ENCODE results near the gene AMDHD1.

The AMDHD1 gene

GRCh38 chr12:95943330-95943842 lies at the start of gene AMDHD1:
AMDHD1 (plus strand) TSS chr12:95943331; CDS start chr12:95943399, 68 bp downstream.
- no peak for FAIRE-seq

GRCh38 chr12:95896846-95897245 lies 46.3 kb upstream of the AMDHD1 start:
- DNase-seq (ENCODE audit: low spot score): no peak
- no peak for FAIRE-seq

More at GRCh38 chr12:95943330-95943842, at the start of gene AMDHD1:
- no peak for DNase-seq (ENCODE audit: low spot score)

GRCh38 chr12:95898081-95898480 lies 45.0 kb upstream of the AMDHD1 start:
- FAIRE-seq (no peak), DNase-seq (ENCODE audit: low spot score) (no peak)

- FAIRE-seq (no peak), DNase-seq (ENCODE audit: low spot score) (no peak)
Observed at GRCh38 chr12:95908573-95908972, 34.6 kb upstream of the AMDHD1 start.

- DNase-seq (ENCODE audit: low spot score) (no peak), FAIRE-seq (no peak)
Observed at GRCh38 chr12:95909871-95910270, 33.3 kb upstream of the AMDHD1 start.

- no peak for FAIRE-seq
Observed at GRCh38 chr12:95918194-95918993, 24.7 kb upstream of the AMDHD1 start.

GRCh38 chr12:95919110-95919509 lies 24.0 kb upstream of the AMDHD1 start:
- DNase-seq (ENCODE audit: low spot score) (no peak), FAIRE-seq (no peak)

More at GRCh38 chr12:95918194-95918993, 24.7 kb upstream of the AMDHD1 start:
- peak; percentile 42 for DNase-seq (ENCODE audit: low spot score)

- FAIRE-seq: no peak
- no peak for DNase-seq (ENCODE audit: low spot score)
Observed at GRCh38 chr12:95922231-95922630, 20.9 kb upstream of the AMDHD1 start.

- FAIRE-seq (no peak), DNase-seq (ENCODE audit: low spot score) (no peak)
Observed at GRCh38 chr12:95940514-95940913, 2.6 kb upstream of the AMDHD1 start.

- DNase-seq (ENCODE audit: low spot score) (no peak), FAIRE-seq (no peak)
Observed at GRCh38 chr12:95942101-95942523, 1.0 kb upstream of the AMDHD1 start.

GRCh38 chr12:95942524-95943329 lies 404 bp upstream of the AMDHD1 start, which contains the start of gene CCDC38:
CCDC38 (minus strand) TSS chr12:95942614; CDS start chr12:95936509, 6,105 bp downstream.
- DNase-seq (ENCODE audit: low spot score): peak; percentile 28
- FAIRE-seq: no peak

GRCh38 chr12:95944108-95944704 lies 1.1 kb downstream of the AMDHD1 start:
- no peak for FAIRE-seq
- no peak for DNase-seq (ENCODE audit: low spot score)

- FAIRE-seq (no peak), DNase-seq (ENCODE audit: low spot score) (no peak)
Observed at GRCh38 chr12:95949477-95950206, 6.5 kb downstream of the AMDHD1 start.

- DNase-seq (ENCODE audit: low spot score): no peak
- FAIRE-seq: no peak
Observed at GRCh38 chr12:95951515-95951914, 8.4 kb downstream of the AMDHD1 start.

- no peak for DNase-seq (ENCODE audit: low spot score)
- FAIRE-seq: no peak
Observed at GRCh38 chr12:95953000-95953399, 9.9 kb downstream of the AMDHD1 start.

- FAIRE-seq (no peak), DNase-seq (ENCODE audit: low spot score) (no peak)
Observed at GRCh38 chr12:95955549-95956159, 12.5 kb downstream of the AMDHD1 start.

GRCh38 chr12:95956557-95957145 lies 13.5 kb downstream of the AMDHD1 start:
- no peak for DNase-seq (ENCODE audit: low spot score)
- FAIRE-seq: no peak

GRCh38 chr12:95959107-95959506 lies 16.0 kb downstream of the AMDHD1 start:
- FAIRE-seq (no peak), DNase-seq (ENCODE audit: low spot score) (no peak)

- FAIRE-seq (no peak), DNase-seq (ENCODE audit: low spot score) (no peak)
Observed at GRCh38 chr12:95960241-95960640, 17.1 kb downstream of the AMDHD1 start.

- FAIRE-seq (no peak), DNase-seq (ENCODE audit: low spot score) (no peak)
Observed at GRCh38 chr12:95962222-95962621, 19.1 kb downstream of the AMDHD1 start.
